Activated T-helper 9 cell treated with anti-CD3 and anti-CD28 coated beads, Interleukin-2, amount 50 U/mL, for 16 hours (primary cell): ENCODE data around the gene KDSR.
"Not testable (repeated sequence)": the region's sequence is repeated elsewhere in the genome, so short reads cannot be mapped to it uniquely, and the experiment has no call there.

Source experiments
- DNase-seq: peaks from one replicate; pipeline ENCODE4 v3.0.0-alpha.2; 2020; ENCODE audit warnings: low read depth

Gene KDSR

DNA sequence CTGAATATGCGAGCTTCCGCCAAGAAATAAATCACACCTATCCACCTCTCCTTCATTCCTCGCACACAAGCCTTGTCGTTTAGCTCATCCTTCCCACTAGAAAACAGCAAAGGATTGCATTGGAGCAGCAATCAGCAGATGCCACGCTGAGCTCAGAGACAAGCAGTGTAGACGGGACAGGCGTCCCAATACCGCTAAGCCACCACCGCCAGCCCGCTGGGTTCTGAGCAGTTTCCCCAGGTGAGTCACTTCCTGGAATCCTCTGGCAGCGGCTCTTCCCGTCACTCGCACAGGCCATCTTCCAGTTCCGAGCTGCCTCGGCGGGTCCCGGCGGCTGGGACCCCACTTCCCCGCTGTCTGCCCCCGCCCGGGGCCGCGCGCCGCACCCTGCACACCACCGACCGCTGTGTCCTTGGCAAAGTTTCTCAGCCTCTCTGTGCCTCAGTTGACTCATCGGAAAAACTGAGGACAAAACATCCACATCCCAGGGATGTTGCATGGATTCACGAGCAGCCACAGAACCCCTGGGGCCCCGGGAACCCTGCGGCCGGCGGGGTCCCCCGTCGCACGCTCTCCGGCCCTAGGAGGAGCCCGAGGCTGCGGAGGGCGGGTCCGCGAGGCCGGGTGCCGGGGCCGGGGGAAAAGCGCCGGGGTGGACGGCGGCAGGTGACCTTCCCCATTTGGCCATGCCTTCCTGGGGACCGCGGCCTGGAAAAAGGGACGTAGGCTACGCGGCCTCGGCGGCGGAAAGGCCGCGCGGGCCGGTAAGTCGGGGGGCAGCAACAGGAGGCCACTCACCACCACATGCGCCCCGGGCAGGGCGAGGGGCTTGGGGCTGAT lies 573 bp downstream of the KDSR start:
- DNase-seq, result peak; percentile 60

DNA sequence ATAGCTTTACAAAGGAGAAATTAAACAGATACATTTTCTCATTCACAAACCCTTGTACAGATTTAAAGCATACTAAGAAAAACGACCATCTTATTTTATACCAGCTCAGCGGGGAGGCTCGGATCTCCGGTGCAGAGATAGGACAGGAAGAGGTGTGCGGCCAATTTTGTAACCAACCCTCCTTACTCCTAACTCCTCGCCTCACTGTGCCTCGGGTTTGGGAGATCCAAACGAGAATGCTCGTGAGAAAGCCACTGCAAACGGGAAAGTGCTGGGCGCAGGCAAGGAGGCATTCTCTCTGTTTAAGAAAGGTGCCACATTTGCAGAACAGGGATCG lies 1.2 kb downstream of the KDSR start:
- DNase-seq, result no peak

DNA sequence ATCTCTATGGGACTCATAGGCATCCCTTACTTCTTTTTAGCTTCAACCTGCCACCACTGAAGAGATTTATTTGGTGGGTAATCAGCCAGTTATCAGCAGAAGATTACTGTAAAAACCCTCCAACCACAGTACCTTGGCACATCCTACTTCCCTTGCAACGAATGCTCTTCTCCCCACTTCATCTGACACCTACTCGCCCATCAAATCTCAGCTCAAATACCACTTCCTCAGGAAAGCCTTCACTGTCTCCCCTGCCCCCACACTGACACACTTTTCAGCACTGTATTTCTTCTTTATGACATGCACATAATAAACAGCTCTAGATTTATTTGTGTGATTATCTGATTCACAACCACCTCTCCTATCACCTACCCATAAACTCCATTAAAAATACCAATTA lies 3.1 kb downstream of the KDSR start:
- DNase-seq, result no peak

DNA sequence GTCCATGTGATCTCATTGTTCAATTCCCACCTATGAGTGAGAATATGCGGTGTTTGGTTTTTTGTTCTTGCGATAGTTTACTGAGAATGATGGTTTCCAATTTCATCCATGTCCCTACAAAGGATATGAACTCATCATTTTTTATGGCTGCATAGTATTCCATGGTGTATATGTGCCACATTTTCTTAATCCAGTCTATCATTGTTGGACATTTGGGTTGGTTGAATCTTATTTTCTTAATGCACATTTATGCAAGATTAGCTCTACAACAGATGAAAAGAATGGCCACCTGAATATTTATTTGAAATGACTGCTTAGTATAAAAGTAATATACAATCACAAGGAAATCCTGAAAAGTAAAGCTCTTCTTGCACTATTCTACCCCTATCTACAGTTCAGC lies 3.6 kb downstream of the KDSR start:
- DNase-seq, result not testable (repeated sequence)

DNA sequence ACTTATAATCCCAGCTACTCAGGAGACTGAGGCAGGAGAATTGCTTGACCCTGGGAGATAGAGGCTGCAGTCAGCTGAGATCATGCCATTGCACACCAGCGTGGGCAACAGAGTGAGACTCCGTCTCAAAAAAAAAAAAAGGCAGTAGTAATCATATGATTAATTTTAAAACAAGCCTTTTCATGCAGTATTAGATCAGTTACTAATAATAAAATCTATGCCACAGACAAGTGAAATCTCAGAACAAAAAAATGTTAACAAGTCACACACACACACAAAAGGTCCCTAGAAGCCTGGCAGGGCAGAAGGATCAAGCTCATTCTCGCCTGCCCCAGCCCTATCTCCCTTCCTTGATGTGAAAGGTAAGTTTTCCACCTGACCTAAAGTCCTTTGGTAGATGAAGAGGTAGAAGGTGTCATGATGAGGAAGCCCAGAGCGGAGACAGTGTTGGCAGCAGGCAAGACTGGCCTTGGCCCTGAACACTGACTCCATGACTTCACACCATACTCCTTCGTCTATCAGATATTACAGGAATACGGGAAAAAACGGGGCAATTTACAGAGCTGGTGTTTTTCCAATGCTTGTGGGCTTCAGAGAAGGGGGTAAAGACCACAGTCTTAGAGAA lies 10.6 kb downstream of the KDSR start:
- DNase-seq, result no peak

DNA sequence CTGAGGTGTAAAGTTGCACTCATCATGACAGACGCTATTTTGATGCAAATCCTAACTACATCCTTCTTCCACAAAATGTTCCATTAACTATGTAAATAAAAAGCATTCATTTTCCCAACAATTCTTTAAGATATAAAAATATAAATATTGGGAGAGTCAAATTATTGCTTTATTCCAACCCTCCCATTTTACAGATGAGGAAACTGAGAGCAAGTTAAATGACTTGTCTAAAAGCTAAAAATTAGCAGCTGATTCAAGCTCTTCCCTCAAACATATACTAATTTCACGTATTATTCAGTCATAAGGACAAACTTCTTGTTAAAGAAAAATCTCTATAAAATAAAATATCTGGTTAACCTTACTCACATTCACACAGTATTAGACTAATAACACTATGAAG lies 16.8 kb downstream of the KDSR start:
- DNase-seq, result no peak

DNA sequence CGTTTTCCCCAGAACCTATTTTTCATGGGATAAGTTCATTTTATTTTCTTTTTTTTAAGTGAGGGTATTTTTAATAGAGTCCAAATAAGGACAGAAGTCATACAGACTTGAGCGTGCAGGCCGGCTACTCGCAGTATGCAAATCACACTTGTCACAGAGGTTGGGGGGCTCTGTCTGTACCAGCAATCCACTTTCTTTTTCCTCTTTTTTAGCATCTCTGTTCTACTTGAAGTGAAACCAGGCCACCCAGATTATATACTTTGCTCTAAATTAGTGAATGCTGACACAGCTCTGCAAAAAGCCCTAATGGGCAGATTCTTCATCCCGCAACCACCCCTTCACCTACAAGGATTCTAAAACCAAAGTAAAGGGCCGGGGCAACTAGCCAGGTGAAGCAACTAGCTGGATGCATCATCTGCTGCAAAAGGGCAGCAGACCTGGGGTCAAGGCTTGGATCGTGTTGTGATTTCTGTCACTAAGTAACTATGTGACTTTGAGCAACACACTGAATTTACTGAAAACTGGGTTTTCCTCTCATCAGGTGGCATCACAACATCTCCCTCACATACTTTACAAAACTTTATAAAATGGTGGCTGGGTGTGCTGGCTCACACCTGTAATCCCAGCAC lies 18.4 kb downstream of the KDSR start:
- DNase-seq, result no peak

DNA sequence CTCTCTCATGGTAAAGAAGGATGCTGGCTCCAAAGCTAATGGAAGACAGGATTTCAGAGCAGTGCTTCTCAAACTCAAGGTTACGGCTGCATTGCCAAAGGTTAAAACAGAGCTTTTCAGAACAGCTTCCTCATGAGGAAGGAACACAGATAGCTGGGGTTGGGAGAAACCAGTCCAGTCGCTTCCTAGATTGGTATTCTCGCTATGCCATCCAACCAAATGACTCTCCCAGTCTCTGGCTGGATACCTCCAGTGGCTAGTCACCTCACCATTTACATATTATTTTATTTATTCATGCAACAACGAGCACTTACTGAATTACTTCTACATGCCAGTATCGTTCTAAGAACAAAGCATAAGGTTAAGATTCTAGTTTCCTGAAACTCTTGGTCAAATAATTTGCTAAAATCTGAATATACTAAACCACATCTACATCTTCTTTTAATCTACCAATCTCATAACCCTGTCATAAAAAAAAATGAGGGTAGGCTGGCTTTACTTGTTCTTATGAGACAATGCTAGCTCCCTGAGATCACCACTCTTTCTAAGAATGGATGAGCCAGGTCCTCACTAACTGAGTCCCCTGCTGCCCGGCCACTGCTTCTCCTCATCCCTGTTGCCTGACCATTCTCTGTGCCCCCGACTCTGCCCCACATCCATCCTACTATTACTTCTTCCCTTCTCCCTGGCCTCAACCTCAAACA lies 20.4 kb downstream of the KDSR start:
- no peak for DNase-seq

DNA sequence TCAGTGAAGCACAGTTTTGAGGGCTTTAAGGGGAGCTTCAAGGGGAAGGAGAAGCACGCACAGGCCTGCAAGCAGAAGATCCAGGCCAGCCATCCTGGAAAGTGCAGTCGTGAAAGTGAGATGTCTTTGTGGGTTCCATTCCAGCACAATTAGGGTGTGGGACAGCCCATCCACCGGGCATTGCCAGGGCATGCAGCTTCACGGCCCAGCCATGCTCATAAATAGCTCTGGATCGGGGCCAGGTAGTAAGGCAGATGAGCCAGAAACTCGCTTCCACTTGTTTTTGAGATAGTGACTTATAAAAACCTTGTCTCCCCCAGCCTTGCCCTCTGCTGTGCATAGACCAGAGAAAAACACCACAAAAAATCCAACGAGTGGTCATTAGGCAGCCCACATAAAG lies 21.0 kb downstream of the KDSR start:
- DNase-seq, result no peak

DNA sequence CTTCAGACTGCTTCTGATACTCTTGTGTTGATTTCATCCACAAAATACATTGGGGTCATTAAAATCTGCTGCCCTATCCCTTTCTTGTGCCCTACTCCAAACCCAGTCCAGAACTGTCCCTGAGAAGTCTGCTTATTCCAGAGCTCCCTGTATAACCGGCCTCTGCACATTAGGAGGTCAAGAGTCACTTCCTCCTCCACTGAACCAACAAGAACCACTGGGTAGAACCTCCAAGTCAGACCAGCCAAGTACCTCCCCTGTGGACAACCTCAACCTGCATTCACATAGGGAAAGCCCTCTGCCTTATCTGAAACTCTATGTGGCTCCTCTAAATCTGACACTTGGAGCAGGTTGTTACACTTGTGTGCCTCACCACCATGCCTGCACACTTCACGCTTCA lies 22.1 kb downstream of the KDSR start:
- DNase-seq, result no peak

DNA sequence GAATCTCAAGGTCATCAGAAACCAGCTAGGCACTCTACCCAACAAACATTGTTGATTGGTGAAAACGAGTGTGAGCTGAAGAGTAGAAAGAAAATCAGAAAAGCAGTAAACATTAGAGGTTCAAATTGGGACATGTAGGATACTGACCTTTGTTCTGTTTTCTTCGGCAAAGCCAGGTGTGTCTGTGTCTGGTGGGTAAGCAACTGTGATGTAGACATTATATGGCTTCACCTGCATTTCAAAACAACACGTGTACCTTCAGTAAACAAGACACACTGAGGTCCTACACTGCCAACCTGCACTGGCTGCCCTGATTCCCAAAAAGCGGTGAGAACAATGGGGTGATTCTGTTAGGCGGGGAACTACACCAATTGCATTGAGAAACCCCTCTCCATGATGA lies 22.7 kb downstream of the KDSR start:
- DNase-seq, result no peak

DNA sequence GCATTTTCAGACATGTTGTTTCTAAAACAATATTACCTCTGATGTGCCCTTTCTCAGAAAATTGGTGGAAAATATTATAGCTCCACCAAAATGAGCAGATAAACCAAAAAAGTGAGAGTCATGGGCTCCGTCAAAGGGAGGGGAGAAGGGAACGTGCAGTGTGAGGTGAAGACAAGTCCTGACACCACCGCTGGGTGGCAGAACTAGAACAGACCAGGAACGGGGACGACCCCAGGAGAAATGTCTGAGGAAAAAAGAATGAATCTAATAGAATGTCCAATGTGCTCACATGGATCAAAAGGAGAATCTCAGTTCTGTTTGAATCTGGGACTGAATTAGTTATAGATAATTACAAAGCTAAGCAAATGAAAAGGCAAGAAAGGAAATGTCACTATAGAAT lies 24.8 kb downstream of the KDSR start:
- no peak for DNase-seq

DNA sequence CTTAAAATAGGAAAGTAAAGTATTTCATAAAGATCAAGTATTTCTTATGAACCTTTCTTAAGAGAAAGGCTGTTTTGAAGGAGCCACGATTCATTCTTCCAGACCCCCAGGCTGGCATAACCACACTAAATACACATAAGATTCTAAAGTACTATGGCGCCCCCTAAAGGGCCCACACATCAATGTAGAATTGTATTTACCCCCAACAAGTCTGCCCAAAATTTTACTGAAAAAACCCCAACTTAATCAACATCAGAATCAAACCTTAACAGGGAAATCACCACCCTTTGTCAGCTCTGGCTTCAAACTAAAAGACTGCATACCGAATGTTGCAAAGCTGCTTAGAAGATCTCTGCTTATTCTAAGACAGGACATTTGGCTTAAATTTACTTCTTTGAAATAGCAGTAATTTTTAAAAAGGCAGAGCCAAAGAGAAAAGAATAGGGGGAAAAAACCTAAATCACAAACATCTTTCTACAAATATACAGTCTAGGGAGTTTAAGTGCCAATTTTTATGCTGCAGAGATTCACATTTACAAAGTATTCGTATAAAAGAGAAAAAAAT lies 27.0 kb downstream of the KDSR start:
- DNase-seq, result no peak

DNA sequence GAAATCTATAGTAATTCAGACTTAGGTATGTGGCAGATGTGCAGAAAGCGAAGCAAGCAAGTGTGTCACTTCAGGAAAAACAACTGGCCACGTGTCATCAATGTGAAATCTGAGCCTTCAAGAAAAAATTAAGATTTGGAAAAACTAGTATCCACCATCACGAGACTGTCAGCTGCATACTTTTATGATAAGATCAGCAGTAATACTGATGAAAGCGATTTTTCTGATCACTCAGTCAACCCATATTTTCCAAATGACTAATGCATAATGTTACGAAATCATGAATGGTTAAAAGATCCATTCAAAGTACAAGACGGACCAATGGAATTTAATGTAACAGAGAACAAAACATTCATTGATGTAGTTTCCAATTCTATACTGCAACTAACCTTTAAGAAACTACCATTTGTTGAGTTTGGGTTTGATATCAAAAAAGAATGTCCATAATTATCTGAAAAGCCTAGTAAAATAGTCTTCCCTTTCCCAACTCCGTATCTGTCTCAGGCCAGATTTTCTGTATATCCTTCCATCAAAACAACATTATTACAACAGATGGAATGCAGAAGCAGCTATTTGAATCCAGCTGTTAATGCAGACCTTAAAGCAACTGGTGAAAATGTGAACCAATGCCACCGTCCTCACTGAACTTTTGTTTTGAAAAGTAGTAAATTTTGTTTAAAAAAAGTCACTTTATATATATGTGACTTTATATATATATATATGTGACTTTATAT lies 30.5 kb downstream of the KDSR start:
- no peak for DNase-seq

DNA sequence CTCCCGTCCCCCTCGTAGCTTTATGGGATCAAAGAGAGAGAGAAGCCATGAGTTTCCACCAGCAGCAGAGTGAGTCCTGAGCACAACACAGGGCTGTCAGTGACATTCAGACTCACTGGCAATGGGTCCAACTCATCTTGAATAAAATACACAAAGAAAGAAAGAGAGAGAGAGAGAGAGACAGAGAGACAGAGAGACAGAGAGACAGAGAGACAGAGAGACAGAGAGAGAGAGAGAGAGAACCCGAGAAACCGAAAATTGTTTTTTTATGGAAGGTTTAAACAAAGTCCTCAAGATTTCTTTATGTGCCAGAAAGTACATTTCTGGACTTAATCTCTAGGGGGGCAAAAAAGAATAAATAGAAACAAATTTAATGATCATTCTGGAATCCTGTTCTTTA lies 35.9 kb downstream of the KDSR start:
- DNase-seq, result no peak

DNA sequence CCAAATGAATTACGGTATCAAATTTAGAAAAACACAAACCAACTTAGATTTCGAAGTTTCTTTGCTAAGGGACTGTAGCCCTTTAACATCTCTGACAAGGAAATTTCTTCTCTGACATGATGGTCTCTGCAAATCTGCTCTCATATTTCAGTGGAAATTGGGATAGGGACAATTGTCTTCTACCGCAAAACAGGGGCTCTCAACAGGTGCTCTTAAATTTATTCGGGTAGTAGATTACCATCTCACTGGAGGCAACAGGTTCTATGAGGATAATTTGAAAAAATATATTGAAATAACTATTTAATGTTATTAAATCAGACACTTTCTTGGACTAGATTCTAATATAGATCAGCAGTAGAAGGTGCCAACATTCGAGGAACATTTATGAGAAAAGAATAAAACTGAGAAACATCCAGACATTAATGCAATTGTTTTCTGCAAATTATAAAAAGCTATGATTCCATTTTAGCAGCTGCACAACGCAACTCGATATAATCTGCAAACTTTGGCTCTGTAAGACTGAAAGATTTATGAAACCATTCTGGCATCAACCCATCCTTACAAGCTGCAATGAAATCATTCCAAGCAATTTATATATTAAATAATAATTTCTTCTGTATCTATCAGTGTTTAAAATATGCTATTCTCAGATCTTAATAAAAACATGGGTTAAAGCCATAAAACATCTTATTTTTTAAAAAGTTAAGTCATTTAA lies 37.4 kb downstream of the KDSR start:
- no peak for DNase-seq

DNA sequence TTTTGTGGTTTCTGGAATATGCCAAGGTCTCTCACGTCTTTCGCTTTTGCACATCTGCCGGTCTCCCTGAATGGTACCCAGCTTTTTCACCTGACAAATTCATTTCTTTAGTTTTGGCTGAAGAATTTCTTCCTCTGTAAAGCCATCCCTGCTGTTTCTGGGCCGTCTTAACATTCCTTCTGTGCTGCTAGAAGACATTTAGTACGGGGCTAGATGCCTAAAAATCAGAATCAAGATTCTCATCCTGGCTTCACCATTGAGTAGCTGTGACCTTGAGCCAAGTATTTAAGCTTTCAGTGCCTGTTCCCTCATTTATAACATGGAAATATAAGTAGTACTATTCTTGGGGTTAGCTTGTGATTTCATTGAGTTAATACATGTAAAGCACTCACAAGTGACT lies 41.0 kb downstream of the KDSR start:
- DNase-seq, result no peak

DNA sequence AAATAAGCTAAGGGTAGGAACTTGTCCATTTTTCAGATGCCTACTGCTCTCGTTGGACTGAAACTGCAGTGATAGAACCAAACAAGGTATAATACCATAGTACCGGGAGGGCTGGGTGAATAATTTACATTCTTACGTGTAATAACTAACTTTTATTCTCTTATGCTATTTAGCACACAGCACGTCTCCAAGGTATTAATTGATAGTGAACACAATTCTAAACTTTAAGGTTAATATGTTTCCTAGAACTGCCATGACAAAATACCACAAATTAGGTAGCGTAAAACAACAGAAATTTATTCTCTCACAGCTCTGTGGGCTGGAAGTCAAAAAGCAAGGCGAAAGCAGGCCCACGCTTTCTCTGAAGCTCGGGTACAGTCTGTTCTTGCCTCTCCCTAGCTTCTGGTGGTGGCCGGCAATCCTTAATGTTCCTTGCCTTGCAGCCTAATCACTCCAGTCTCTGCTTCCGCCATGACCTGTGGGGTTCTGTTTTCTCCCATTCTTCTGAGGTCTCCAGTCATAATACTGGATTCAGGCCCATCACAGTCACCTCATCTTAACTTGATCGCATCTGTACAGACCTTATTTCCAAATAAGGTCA lies 41.8 kb downstream of the KDSR start:
- DNase-seq, result no peak

DNA sequence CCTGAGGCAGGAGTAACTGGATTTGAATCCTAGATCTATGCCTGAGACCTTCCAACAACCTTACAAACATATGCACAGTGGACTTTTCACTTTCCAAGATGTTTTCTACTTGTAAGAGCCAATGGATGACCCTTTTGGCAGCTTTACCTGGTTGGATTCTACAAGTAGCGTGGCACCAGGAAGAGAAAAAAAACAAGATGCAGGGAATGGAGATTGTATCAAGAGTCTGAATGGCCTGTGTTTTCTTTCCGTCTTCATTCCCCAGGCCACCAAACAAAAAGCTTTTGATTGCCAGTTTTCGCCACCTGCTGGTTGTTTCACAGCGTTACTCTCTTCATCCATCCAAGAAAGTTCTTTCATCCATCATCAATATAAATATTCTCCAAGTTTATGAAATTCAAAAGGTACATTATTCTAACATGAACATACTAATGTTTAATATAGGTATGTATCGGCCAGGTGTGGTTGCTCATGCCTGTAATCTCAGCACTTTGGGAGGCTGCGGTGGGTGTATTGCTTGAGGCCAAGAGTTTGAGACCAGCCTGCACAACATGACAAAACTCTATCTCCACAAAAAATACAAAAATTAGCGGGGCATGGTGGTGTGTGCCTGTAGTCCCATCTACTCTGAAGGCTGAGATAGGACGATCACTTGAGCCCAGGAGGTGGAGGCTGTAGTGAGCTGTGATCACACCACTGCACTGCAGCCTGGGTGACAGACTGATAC lies 43.9 kb downstream of the KDSR start:
- peak; percentile 35 for DNase-seq

DNA sequence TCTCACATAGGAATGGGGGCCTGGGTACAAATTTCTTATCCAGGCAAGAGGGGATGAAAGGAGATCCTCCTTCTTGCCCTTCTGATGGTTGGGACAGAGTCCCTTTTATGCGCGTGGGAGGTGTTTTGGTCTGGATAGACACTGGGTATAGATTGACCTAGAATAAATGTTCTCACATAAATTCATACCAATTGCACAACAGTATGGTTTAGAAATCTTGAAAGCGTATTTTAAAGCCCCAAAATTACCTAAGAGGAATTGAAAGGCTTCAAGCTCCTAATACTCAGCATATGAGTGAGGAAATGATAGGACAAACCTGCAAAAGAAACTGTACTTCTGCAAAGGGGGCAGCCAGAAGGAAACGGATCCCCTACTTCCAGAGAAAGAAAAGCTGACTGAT lies 44.8 kb downstream of the KDSR start:
- DNase-seq, result no peak
